Right lobe of liver (tissue), 6 donors: ENCODE results near the gene OXCT1. TPM values are rescaled to one million over a fixed set of nuclear protein-coding genes. Genes with fewer than 3 reads are reported as not detected.

Experiments
- ATAC-seq, 4 donors: fragments of 200-7000 bp; cut with Tn5 transposase; one replicate each; pipeline ENCODE4 v1.9.1; 2020; ENCODE audit warnings: mild to moderate bottlenecking in 4 of 4, moderate library complexity in 4 of 4
- DNase-seq, 3 donors: peaks; one replicate each; pipeline ENCODE4 v3.0.0-alpha.2; 2020
- H3K27ac ChIP-seq, 3 donors: fragments of 200-600 bp; one replicate each; pipeline ENCODE4 v1.8.0; 2022
- H3K27me3 ChIP-seq, 2 donors: fragments of 200-600 bp; one replicate each; pipeline ENCODE4 v1.8.0; 2022
- H3K36me3 ChIP-seq, 4 donors: fragments of 200-600 bp; sonication (generic) in 1 of 4; one replicate each; pipeline versions ENCODE4 v1.5.1 to v1.8.0; 2017 to 2022; ENCODE audit warnings: control low read depth in 1 of 4
- H3K4me1 ChIP-seq, 4 donors: fragments of 200-600 bp; sonication (generic) in 1 of 4; one replicate each; pipeline versions ENCODE4 v1.5.1 to v1.8.0; 2017 to 2022; ENCODE audit warnings: control low read depth in 1 of 4
- H3K4me3 ChIP-seq, 3 donors: fragments of 200-600 bp; one replicate each; pipeline ENCODE4 v1.8.0; 2022
- H3K9me3 ChIP-seq, 4 donors: fragments of 200-600 bp; sonication (generic) in 1 of 4; one replicate each; pipeline versions ENCODE4 v1.5.1 to v1.8.0; 2017 to 2022; ENCODE audit warnings: control low read depth in 1 of 4
- POLR2A ChIP-seq: fragments of 450-650 bp; IDR thresholded peaks from one replicate; pipeline ENCODE4 v1.6.1; 2017; ENCODE audit warnings: antibody characterized with exemption, mild to moderate bottlenecking
- WGBS: methylation state at CpG from one replicate; pipeline ENCODE4 v1.1.6; 2018; ENCODE audit warnings: low coverage, low lambda C conversion rate; ENCODE audit not compliant: insufficient coverage; ENCODE audit errors: missing lambda C conversion rate; 5-methylcytosine and 5-hydroxymethylcytosine counted together
- intact Hi-C, 2 donors: fragments of 100-400 bp; cut with DNase I; formaldehyde crosslinking; loops; one replicate each; pipeline versions ENCODE4 v1.11.2 to v1.14.1; 2022
- total RNA-seq, 6 experiments: library from RNA; depleted of rRNA in 2 of 6; stranded (reverse); fragments of >200 nt in 2 of 6; fragmentation: NEBNext Ultra II Directional in 3 of 6; extraction: Animal tissue kit (Norgen Biotek cat#: 25700) in 3 of 6; gene quantifications; one replicate each; pipeline versions ENCODE4 v1.1.0 to v1.2.4, GENCODE V29; 2016 to 2023
- TF ChIP-seq, protein P1 (sequence below), 4 donors: fragments of 200-600 bp in 3 of 4; fragments of 450-650 bp in 1 of 4; IDR thresholded peaks; one replicate each; pipeline versions ENCODE4 v1.5.1 to v1.8.0; 2016 to 2022; ENCODE audit warnings: antibody characterized with exemption in 4 of 4, mild to moderate bottlenecking in 2 of 4
- donor health status: DM: no; HTN: yes; CAD: no.
- donor health status: DM: no; HTN: no; CAD: no.
- donor health status: DM: no; HTN: no; CAD: no.
- donor health status: DM: no; HTN: yes; CAD: no.
- donor health status: DM: no; HTN: yes; CAD: no.

The OXCT1 gene
- total RNA-seq, 6 experiments from 2014 or later: 0.24 to 0.75 (median 0.61) TPM

DNA sequence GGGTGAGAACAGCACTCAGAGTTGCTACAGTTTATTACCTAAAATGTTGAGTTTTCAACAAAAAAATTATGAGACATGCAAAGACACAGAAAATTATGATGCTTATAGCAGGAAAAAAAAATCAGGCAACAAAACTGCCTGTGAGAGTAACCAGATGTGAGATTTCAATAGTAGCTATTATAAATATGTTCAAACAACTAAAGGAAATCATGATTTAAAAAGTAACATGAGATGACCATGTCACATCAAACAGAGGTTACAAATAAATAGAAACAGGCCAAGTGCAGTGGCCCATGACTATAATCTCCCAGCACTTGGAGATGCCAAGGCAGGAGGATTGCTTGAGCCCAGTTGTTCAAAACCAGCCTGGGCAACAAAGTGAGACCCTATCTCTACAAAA is 21.8 kb upstream of the OXCT1 start:
- intact Hi-C loops: no loop called here
- Histone ChIP-seq H3K4me1 (no peaks in the 10 kb centered on the region), H3K9me3 (peaks cover 0 to 2% (median 0%) of the 10 kb centered on the region in 4 donors), H3K36me3 (no peaks in the 10 kb centered on the region), H3K27ac (no peak overlapping the region), H3K27me3 (no peaks in the 10 kb centered on the region), H3K4me3 (no peak overlapping the region)
- no peak for DNase-seq
- TF ChIP-seq, protein P1, sequence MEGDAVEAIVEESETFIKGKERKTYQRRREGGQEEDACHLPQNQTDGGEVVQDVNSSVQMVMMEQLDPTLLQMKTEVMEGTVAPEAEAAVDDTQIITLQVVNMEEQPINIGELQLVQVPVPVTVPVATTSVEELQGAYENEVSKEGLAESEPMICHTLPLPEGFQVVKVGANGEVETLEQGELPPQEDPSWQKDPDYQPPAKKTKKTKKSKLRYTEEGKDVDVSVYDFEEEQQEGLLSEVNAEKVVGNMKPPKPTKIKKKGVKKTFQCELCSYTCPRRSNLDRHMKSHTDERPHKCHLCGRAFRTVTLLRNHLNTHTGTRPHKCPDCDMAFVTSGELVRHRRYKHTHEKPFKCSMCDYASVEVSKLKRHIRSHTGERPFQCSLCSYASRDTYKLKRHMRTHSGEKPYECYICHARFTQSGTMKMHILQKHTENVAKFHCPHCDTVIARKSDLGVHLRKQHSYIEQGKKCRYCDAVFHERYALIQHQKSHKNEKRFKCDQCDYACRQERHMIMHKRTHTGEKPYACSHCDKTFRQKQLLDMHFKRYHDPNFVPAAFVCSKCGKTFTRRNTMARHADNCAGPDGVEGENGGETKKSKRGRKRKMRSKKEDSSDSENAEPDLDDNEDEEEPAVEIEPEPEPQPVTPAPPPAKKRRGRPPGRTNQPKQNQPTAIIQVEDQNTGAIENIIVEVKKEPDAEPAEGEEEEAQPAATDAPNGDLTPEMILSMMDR (IDR thresholded peaks at IDR 0.05): no peak
- no peak for TF ChIP-seq POLR2A
- no peak for ATAC-seq

GRCh38 chr5:41891066-41891707 is 21.0 kb upstream of the OXCT1 start:
- WGBS: 41% methylated on average over 2 of the region's 2 CpGs
- no peak for DNase-seq
- intact Hi-C loops: no loop called here
- no peak for ATAC-seq
- Histone ChIP-seq H3K27ac (no peak overlapping the region), H3K9me3 (peaks cover 0 to 2% (median 0%) of the 10 kb centered on the region in 4 donors), H3K27me3 (no peaks in the 10 kb centered on the region), H3K4me3 (no peak overlapping the region), H3K4me1 (no peaks in the 10 kb centered on the region), H3K36me3 (no peaks in the 10 kb centered on the region)
- TF ChIP-seq POLR2A: no peak
- TF ChIP-seq, protein P1 (IDR thresholded peaks at IDR 0.05): no peak

DNA sequence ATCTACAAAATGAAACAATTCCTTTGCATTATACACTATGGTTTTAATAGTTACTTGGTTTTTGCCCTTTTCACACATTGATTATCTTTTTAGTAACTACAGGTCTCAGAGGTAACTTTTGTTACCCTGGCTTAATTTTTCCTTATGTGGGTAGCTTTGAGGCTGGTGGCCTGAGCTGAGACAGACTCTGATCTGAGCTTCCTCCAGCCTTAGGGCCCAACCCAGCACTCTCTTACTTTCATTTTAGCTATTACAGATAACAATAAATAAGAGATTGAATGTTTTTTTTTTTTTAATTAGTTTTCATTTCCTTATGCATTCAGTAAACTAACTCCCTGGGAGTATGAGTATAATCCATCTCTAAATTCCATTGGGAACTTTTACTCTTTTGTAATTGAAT is 15.1 kb upstream of the OXCT1 start:
- H3K36me3 ChIP-seq: no peaks in the 10 kb centered on the region
- ATAC-seq: no peak
- no peak for DNase-seq
- intact Hi-C loops: no loop called here
- no peak overlapping the region for H3K27ac ChIP-seq
- peaks cover 0 to 2% (median 0%) of the 10 kb centered on the region in 4 donors for H3K9me3 ChIP-seq
- TF ChIP-seq, protein P1 (IDR thresholded peaks at IDR 0.05): no peak
- no peak for TF ChIP-seq POLR2A
- H3K4me1 ChIP-seq: no peaks in the 10 kb centered on the region
- H3K27me3 ChIP-seq: no peaks in the 10 kb centered on the region
- no peak overlapping the region for H3K4me3 ChIP-seq

GRCh38 chr5:41883936-41884335 is 13.7 kb upstream of the OXCT1 start:
- TF ChIP-seq, protein P1 (IDR thresholded peaks at IDR 0.05): no peak
- no peak for TF ChIP-seq POLR2A
- Histone ChIP-seq H3K4me3 (no peak overlapping the region), H3K4me1 (no peaks in the 10 kb centered on the region), H3K9me3 (peaks cover 0 to 2% (median 0%) of the 10 kb centered on the region in 4 donors), H3K27me3 (no peaks in the 10 kb centered on the region), H3K36me3 (no peaks in the 10 kb centered on the region), H3K27ac (no peak overlapping the region)
- 91% methylated on average over 1 of the region's 2 CpGs for WGBS
- ATAC-seq: no peak
- intact Hi-C loops: no loop called here
- DNase-seq: no peak

- 50% methylated on average over 1 of the region's 3 CpGs for WGBS
- no peak for ATAC-seq
- TF ChIP-seq, protein P1 (IDR thresholded peaks at IDR 0.05): no peak
- no peak for TF ChIP-seq POLR2A
These were observed 13.0 kb upstream of the OXCT1 start for GRCh38 chr5:41883243-41883642.

More at GRCh38 chr5:41883243-41883642, 13.0 kb upstream of the OXCT1 start:
- intact Hi-C loops: no loop called here
- peaks cover 0 to 3% (median 0%) of the 10 kb centered on the region in 4 donors for H3K4me1 ChIP-seq
- DNase-seq: no peak
- H3K36me3 ChIP-seq: no peaks in the 10 kb centered on the region
- no peak overlapping the region for H3K27ac ChIP-seq
- H3K9me3 ChIP-seq: peaks cover 0 to 2% (median 0%) of the 10 kb centered on the region in 4 donors
- no peaks in the 10 kb centered on the region for H3K27me3 ChIP-seq
- H3K4me3 ChIP-seq: no peak overlapping the region
